GM18858 (cell line): ENCODE measurements around the gene KCNG2.
"Not testable (repeated sequence)": the region's sequence is repeated elsewhere in the genome, so short reads cannot be mapped to it uniquely, and the experiment has no call there.

Experiments used
- ATAC-seq: cut with Tn5 transposase; IDR thresholded peaks from one replicate; pipeline ENCODE4 v1.9.1; 2021; ENCODE audit not compliant: unreplicated experiment

Gene KCNG2

GRCh38 chr18:79851489-79851888 lies 53.8 kb downstream of the KCNG2 start:
- no peak for ATAC-seq

DNA sequence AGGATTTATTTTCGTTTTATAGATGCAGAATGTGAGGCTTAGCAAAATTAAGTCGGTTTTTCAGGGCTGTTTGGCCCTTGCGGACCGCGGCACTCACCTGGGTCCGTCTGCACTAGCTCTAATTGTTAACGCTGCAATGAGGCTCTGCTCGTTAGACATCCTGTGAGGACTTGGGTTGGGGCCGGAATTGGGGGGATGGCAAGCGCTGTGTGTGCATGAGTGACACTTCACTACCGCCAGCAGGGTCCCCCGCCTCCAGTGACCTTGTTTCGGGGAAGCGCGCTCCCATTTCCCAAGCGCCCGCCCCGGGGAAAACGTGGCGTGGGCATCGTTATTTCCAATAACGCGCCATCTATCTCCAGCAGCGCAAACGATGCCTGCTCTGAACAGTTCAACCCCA lies 54.2 kb downstream of the KCNG2 start:
- no peak for ATAC-seq

GRCh38 chr18:79852561-79853302 lies 55.0 kb downstream of the KCNG2 start:
- ATAC-seq: no peak

DNA sequence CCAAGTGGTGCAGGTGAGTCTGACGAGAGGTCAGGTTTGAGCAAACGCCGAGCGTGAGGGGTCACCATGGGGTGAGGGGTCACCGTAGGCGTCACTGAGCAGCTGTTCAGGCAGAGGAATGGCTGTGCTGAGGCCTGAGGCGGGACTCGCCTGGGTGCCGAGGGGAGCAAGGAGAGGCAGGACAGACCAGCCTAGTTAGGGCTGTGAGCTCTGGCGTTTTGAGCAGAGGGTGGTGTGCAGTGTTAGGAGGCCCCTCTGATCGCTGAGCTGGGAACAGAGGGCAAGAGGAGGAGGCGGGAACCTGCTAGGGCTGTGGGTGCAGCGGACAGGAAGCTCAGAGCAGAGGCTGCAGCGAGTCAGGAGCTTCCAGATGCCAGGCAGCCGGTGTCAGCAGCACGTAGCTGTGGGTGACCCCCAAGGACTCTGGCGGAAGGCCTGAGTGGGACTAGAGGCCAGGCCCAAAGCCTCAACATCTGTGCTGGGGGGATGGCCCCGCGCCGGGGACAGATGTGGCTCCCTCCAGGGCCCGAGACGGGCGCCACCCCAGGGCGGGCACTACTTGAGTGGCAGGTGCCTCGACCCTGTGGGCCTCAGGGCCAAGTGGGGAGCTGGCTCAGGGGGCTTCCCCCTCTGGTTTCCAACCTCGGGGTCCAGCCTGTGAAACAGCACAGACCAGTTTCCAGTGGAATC lies 55.7 kb downstream of the KCNG2 start:
- ATAC-seq: no peak

DNA sequence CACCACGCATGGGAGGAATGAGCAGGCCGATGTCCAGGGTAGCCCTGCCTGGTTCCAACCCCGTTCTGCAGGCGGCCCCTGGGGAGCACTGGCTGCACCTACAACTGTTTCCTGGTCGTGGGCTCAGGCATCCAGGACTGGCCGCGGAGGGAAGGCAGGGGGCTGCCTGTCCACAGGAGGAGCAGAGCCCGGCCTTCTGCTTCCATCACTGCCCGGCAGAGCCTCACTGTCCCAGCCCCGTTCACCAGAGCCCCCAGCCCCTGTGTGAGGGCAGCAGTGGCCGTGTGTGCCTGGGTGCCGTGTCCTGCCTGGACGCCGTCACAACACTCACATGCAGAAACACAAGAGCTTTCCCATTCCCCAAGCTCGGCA lies 56.2 kb downstream of the KCNG2 start:
- no peak for ATAC-seq

- peak; percentile 72 for ATAC-seq
These were observed 57.6 kb downstream of the KCNG2 start for GRCh38 chr18:79855147-79855933.

GRCh38 chr18:79856119-79857007 lies 58.6 kb downstream of the KCNG2 start:
- ATAC-seq: no peak

DNA sequence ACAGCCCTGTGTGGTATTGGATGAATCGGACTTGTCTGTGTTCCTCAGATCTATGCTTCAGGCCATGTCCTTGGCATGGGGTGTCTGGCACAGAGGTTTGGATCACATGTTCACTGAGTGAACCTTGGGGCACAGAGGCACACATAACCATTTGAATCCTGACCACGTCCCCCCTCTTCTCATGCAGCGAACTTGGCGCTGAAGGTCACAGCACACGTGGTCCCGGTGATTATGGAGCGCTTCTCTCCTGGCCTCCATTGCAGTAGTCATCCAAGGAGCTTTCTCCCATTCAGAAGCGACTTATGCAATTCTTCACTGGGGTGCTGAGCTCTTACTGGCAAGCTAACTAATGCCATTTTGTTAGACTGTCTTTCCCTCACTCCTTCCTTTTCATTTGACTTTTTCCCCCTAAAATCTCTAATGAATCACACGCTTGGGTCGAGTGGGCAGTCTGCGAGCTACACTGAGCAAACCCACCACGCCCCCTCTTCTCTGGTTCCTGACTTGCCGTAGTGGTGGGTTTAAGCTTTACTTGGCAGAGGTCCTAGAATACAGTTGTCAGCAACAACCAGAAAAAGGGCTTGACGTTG lies 59.4 kb downstream of the KCNG2 start:
- no peak for ATAC-seq

GRCh38 chr18:79859314-79859713 lies 61.6 kb downstream of the KCNG2 start:
- ATAC-seq: no peak

GRCh38 chr18:79861687-79862086 lies 63.9 kb downstream of the KCNG2 start:
- no peak for ATAC-seq

DNA sequence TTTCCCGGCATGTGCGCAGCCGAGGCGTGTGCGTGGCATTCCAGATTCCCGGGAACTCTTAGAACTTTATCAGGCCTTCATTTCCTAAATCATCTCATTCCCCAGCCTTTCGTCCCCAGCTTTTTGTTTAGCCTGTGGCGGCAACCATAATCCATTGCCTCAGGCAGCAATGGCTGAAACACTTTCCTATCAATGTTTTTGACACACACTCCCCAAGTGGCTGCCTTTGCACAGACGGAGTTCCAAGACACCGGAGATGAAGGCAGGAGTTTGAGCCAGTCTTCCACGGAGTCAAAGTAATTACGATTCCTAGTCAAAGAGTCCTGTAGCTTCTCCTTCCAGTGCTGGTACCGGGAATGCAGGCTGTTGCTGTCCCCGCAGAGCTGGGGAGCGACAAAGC lies 64.8 kb downstream of the KCNG2 start:
- ATAC-seq: no peak

DNA sequence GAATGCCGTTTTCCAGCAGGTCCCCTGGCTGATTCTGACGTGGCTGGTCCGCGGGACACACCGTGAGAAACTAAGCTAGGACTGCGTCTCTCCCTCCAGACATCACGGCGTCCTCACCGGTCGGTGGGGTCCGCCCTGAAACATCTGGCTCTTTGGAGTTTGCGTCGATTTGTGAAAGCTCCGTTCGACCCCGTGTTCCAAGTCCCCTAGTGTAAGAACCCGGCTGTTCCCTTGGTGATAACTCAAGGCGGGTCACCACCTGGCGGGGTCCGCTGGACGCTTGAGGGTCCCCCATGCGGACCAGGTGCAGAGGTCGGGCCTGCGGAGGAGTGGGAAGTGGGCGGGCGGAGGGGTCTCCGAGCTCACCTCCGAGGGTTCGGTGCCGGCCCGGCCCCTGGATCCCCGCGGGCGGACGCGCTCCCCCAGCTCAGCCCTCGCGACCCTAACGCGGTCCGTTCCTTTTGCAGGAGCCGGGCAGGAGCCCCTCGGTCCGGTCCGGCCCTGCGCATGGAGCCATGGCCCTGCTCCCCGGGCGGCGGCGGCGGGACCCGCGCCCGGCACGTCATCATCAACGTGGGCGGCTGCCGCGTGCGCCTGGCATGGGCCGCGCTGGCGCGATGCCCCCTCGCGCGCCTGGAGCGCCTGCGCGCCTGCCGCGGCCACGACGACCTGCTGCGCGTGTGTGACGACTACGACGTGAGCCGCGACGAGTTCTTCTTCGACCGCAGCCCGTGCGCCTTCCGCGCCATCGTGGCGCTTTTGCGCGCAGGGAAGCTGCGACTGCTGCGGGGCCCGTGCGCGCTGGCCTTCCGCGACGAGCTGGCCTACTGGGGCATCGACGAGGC lies 65.6 kb downstream of the KCNG2 start:
- no peak for ATAC-seq

GRCh38 chr18:79864006-79864725 lies 66.4 kb downstream of the KCNG2 start:
- no peak for ATAC-seq

DNA sequence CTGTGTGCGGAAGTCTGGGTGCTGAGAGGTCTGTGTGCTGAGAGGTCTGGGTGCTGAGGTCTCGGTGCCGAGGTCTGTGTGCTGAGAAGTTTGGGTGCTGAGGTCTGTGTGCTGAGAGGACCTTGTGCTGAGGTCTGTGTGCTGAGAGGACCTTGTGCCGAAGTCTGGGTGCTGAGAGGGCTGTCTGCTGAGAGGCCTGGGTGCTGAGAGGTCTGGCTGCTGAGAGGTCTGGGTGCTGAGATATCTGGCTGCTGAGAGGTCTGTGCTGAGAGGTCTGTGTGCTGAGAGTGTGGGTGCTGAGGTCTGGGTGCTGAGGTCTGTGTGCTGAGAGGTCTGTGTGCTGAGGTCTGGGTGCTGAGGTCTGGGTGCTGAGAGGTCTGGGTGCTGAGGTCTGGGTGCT lies 67.2 kb downstream of the KCNG2 start:
- ATAC-seq: not testable (repeated sequence)

- not testable (repeated sequence) for ATAC-seq
These were observed 68.2 kb downstream of the KCNG2 start for GRCh38 chr18:79865951-79866350.

- ATAC-seq: no peak
These were observed 69.3 kb downstream of the KCNG2 start for GRCh38 chr18:79866889-79867574.

- no peak for ATAC-seq
These were observed 69.9 kb downstream of the KCNG2 start for GRCh38 chr18:79867666-79868065.

- no peak for ATAC-seq
These were observed 70.5 kb downstream of the KCNG2 start for GRCh38 chr18:79868168-79868784.
